Stromal cell of bone marrow (primary cell): ENCODE results near the gene SEMA6A.

Experiments
- DNase-seq: peaks from one replicate; pipeline ENCODE4 v3.0.0-alpha.2; 2012; ENCODE audit warnings: low read depth

Gene SEMA6A, protein sequence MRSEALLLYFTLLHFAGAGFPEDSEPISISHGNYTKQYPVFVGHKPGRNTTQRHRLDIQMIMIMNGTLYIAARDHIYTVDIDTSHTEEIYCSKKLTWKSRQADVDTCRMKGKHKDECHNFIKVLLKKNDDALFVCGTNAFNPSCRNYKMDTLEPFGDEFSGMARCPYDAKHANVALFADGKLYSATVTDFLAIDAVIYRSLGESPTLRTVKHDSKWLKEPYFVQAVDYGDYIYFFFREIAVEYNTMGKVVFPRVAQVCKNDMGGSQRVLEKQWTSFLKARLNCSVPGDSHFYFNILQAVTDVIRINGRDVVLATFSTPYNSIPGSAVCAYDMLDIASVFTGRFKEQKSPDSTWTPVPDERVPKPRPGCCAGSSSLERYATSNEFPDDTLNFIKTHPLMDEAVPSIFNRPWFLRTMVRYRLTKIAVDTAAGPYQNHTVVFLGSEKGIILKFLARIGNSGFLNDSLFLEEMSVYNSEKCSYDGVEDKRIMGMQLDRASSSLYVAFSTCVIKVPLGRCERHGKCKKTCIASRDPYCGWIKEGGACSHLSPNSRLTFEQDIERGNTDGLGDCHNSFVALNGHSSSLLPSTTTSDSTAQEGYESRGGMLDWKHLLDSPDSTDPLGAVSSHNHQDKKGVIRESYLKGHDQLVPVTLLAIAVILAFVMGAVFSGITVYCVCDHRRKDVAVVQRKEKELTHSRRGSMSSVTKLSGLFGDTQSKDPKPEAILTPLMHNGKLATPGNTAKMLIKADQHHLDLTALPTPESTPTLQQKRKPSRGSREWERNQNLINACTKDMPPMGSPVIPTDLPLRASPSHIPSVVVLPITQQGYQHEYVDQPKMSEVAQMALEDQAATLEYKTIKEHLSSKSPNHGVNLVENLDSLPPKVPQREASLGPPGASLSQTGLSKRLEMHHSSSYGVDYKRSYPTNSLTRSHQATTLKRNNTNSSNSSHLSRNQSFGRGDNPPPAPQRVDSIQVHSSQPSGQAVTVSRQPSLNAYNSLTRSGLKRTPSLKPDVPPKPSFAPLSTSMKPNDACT

DNA sequence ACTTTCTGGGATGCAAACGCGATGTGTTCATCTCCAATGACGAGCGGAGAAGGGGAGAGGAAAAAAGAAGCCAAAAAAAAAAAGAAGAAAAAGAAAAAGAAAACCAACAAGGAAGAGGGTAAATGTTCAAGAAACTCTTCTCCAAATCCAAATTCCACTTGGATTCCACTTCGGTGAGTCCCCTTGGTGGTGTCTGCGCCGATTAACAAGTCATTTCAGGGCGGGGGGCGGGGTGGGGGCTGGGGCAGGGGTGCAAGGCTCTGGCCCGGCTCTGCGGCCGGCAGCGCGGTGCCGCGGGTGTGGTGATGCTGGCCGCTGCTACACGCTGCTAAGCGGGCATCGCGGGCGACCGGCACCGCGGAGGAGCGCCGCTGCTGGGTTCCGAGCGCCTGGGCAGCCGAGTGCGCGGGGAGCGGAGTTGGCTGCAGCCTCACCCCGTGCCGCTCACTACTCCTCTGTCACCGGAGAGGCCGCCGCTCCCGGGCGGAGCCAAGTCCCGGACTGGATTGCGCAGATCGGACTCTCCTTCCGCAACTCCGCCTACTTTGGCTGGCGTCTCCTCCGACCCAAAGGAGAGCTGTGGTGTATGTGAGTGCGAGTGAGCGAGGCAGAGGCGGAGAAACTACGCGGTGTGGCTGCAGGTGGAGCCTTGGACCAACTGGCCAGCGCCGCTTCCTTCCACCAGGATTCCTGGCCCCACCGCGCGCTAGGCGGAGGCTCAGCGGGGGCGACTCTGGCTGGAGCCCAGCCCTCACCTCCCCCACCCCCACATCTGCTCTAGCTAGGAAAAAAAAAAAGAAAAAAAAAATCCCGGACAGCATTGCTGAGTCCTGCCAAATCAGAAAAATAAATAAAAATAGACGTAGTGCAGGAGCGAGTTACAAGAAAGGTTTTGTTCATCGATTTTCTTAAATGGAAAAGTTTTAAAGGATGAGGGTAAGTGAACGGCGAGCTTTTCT is at the start of gene SEMA6A:
TSS of gene SEMA6A (minus strand) at position 457 of the 959 bp plus-strand sequence. CDS start 69,879 bp downstream, outside the sequence.
- DNase-seq = peak; percentile 59

DNA sequence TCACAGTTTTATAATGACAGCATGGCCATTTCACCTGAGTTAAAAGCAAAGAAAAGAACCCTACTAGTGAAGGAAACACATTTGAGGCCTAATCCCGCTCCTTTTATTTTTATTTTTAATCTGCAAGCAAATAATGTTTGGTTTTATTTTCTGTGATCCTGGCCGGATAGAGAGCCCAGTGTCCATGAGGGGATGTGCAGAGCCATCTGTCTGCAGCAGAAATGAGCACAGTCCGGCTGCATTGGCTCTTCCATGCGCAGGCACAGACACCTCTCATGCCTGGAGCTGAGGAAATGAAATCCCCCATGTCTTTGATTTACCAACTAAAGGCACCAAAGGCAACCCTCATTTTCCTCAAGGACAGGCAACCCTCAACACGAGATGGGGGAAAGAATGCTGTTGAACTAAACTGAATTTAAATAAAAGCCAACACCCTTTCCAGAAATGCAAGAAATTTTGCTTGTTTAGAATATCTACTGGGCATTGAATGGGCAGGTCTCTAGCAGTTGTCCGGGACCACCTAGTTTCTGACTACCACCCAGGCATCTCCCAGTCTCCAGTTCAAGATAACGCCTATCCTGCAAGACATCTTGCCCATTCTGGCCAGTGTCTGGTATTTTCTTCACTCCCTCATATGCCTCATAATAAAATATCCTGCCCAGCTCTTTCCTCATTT is 47.9 kb upstream of the SEMA6A start:
- DNase-seq = no peak

DNA sequence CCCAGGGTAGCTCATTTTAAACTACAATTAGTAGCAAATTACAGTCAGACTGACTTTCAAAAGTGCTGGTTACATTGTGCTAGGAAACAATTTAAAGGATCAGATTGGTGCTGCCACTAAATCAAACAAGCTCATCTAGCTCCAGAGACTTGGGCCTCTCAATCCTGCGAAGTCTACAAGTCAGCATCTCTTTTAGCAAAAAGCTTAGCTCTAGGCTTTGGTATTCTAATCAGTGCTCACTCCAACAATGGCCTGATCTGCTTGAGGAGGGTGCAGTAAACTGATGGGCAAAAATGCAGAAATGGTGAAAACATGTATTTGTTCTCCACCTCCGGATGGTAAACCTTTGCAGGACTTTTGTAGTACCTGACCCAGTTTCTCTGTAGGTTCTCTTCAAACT is 47.0 kb upstream of the SEMA6A start:
- no peak for DNase-seq

DNA sequence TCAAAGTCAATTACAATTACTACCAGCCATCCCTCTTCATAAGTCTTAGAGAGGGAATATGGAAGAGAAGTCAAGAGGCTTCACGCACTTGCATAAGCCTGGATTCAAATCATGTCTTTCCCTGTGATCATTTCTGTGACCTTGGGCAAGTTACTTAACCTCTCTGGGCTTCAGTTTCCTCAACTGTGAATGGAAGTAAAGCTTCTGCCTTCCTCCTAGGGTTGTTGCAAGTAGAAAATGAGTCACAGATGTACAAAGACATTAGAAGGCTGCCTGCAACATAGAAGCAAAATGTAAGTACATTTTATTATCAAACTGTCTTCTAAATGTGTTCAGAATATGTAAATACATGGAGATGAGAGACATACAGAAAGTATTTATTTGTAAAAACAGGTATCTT is 42.3 kb upstream of the SEMA6A start:
- no peak for DNase-seq

DNA sequence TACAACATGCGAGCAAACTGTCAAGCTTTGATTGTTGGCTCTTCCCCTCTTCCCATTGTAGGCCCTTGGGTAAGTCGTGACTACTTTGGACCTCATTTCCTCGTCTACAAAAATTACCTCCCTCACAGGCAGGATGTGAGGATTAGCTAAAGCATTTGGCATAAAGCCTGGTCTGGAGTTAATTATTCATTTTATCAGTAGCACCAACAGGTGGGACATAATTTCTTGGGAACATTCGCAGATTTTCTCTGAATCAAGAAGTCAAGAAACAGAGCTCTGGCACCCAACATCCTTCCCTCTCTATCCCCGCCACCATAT is 39.9 kb upstream of the SEMA6A start:
- DNase-seq = no peak

DNA sequence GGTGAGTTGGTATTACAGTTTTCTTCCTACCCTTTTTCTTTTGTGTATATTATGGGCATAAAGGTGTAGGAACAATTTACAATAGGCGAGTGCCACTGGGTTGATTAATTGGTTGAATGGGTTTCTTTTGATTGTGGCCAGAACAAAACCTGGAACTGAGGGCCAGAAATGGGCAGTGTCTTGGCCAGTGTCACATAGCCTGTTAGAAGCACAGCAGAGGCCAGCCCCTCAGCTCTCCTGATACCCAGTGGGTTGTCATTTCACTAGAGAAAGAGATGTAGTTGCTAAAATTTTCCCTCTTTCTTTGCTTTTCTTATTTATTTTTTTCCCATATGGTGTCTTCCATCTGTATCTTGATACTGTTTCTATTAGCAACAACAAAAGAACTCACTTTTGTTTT is 38.8 kb upstream of the SEMA6A start:
- DNase-seq = no peak

DNA sequence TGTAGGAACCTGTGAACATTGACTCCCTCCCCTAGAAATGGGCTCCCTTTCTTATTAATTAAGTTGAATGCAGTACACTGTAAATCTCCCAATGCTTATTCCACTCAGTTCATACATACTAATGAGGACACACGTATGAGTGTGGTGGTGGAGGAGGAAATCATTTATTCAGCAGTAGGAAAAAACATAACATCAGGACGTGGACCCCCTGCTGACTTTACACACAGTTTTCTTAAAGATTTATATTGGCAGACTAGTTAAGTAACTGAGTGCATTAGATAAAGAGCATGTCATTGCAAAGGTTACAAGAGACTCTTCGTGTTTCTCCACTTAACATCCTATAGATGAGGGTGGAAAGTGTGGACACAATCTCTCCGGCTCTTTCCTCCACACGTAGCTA is 37.8 kb upstream of the SEMA6A start:
- DNase-seq = no peak

DNA sequence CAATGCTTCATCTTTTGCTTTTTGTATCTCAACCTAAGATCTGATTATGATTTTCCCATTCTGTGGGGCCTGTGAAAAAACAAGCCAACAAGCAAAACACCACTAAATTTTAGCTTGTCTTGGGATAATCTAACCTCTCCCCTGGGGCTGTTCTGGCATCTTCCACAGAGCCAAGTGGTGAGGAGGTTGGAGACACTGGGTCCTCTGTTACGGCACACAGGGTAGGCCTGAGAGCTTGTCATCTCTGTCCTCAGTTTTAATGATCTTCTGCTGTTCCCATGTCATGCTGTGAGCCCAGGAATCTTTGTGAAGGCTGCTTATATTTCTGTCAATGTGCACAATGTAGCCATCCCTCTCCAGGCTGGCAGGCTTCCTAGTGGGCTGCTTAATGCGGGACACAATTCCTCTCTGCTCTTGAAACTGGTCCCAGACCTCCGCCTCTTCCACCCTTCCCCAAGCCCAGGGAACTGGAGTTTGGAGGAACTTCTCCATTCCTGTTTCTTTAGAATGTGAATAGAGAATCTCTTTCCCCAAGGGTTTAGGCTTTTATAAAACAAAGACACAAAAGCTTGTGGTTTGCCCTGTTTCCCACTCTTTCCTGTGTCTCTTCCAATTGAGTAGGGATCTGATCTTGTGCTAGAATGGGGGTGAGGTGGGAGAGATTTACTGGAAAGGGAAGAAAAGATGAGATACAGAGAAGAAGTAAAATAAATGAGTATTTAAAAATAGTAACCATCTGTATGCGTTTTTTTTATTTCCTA is 30.9 kb upstream of the SEMA6A start:
- DNase-seq = no peak

DNA sequence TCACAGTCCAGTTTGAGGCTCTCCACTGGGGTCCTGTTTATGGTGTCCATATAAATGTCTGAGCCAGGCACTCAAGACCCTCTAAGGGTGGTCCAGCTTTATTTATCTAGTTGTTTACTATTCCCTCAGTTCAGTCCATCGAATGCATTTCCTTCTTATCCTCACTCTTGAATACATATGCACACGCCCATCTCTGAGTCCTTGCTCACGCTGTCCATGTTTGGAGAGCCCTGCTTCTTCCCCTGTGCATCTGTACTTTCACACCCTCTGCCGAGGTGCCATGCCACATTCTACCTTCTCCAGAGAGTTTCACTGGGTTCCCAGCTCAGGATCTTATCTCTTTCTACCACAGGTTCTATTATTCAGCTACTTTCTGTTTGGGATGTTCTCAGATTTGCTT is 30.2 kb upstream of the SEMA6A start:
- no peak for DNase-seq

DNA sequence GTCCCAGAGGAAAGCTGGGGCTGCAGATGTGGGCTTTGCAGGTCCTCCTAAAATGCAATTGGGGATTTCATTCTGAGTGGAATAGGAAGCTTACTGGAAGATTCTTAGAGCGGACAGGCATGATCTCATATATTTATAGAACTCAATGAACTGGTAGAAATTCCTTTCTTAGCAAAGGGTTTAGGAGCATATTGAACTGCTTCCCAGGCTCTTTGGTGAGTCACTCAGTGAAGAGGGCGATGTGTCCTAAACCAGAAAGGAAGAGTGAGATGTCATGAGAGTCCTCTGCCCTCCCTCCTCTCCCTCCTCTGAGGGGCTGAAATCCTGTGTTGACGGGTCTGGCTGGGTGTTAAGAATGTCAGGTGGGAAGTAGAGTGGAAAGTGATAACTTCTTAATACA is 26.3 kb upstream of the SEMA6A start:
- peak; percentile 6 for DNase-seq

DNA sequence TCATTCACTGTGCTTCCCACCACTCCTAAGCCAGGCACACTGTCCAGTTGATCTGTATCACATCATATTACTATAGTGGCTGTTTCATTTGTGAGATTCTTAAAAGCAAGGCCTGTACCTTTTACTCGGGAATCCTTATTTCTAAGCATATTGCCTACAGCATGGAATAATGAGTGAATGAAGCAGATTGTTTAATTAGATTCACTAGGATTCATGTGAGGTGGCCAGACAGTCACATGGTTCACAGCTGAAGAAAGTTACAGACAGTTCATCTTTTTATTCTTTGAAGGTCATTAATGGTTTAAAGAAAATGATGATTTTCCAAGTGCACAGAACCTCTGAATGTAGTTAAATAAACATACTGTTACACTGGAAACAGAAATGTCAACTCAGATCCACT is 24.3 kb upstream of the SEMA6A start:
- DNase-seq = no peak

DNA sequence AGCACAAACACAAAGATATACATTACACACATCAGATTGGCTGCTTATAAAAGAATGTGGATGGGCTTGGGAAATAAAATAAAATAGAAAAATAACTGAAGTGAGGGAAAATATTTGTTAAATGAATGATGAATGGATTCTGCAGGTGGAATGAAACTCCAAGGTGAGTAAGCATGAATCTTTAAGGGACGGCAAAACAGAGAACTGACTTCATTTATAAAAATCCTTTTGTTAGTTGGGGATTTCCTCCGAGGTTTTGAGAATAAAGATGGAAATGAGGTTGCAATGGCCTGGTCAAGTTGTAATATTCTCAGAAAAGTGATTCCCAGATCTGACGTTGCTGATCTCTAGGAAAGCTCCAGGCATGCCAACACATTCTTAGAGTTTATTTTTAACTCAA is 20.9 kb upstream of the SEMA6A start:
- no peak for DNase-seq

DNA sequence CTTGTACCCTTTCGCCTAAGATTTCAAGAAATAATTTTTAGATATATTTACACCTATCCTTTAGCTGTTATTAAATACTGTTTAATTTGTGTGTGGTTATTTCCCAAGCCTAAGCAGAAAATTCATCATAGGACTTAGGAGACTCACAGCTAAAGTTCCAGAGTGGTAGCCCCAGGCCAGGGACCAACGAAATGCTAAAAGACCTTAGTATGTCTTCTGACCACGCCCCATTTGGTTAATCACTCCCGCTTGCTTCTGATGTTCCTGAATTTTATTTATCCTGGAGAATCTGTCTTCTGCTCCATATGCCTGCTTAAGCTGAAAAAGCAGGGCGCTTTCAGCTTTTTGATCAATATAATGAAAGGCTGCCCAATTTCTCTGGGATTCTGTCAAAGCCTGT is 18.7 kb upstream of the SEMA6A start:
- DNase-seq = no peak

DNA sequence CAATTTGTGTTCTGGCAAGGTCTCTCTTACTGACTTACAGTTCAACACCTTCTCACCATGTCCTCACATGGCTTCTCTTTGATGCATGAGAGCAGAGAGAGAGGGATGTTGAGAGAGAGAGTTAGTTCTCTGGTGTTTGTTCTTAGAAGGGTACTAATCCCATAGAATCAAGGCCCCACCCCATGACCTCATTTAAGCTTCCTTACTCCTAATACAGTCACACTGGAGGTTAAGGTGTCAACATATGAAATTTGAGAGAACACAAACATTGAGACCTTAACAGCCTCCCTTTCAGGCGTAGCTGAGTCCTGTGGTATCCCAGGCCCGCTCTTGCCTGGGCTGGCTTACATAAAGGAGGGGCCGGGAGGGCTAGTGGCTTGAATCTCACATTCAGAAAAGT is 10.6 kb upstream of the SEMA6A start:
- no peak for DNase-seq

DNA sequence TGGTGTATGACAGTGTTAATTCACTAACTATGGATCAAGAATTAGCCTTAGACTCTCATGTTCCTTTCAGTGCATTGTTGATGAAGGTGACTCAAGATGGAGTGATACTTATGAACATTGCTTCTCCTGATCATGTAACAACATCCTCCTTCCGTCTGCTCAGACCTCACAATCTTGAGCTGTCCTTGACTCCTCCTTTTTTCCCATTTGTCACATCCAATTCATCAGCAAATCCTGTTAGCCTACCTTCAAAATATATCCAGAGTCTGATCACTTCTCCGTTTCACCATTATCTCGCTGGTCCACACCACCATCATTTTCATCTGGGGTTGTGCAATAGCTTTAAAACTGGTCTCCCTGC is 9.2 kb upstream of the SEMA6A start:
- no peak for DNase-seq

DNA sequence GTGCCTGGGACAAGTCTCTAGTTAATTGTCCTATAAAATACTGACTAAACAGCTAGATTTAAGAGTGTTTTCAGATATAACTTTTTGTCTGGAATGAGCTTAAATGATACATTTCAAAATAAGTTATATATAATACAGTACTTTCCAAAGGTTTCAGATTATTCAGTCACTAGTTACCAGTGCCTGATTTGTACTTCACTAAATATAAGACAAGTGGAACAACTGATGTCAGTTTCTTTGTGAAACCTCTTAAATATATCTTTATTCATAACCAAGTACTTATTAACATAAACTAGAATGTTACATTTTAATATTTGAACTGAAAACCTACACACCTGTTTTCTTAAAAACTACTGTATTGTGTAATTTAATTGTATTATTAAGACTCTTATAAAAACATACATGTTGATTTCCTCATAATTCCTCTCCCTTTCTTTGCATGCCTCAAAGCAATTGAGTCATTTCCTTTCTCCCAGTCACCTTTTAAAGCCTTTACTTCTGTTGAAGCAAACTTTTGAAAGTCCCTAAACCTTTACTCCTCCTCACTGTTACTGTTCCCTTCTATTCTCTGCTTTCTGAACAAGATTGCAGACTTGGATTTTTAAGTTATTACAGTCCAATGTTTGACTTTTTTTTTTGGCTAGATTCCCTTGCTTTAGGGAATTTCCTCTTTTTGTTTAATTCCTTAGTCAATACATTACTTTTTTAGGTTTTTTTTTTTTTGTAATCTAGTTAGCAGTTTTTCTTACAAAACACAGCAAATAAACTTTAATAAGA is 8.7 kb upstream of the SEMA6A start:
- no peak for DNase-seq

DNA sequence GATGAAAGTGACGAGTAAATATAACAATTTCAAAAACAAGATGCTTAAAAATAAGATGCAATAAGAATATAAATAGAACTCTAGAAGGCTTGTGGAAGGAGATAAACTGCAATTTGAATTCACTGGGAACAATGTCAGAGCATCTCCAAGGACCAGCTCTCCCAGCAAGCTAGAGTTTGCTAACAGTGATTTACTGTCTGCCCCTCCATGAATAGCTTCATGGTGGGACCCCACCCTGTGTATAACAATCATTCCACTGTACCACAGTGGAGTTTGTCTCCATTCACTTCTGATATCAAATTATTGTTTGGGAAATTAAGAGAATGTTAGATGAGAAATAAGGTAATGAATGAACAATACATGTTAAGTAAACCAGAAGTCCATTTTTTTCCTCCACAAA is 7.3 kb upstream of the SEMA6A start:
- DNase-seq = no peak

DNA sequence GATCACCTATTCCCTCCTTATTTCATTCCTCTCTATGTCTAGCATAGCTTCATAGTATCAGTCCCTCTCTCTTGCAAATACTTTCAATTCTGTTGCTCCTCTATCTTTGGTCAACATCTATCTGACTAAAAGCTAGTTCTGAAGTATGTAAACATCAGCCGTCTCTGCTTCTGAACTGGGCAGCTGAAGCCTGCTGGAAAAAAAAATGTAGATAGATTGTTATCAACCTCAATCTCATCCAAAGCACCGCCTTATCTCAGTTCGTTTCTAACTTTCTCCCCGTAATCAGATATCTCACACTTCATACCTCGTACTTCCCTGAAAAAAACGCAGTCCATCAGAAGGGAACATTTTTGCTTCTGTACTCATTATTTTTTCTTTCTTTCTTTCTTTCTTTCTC is 4.5 kb upstream of the SEMA6A start:
- no peak for DNase-seq

DNA sequence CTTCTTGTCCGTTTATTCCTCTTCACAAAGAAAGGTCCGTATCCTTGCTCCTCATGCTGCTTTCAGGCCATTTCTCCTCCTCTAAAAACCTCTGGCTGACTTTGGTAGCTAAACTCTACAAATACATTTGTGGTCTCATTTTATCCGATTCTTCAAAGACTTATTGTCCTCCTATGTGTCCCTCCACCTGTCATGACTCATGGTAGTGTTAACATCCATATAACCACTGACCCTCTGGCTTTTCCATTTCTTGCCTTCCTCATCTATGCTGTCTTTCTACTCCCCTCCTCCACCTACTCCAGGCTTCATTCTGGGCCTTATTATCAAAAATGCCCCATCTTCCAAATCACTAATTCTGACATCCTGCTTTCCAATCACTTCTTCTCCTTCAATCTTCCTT is 4.1 kb upstream of the SEMA6A start:
- DNase-seq = no peak
